CD4-positive, CD25-positive, alpha-beta regulatory T cell (primary cell): ENCODE data around the gene SNRPF. TPM values are rescaled to one million over a fixed set of nuclear protein-coding genes. Genes with fewer than 3 reads are reported as not detected.
"Not testable (repeated sequence)": the region's sequence is repeated elsewhere in the genome, so short reads cannot be mapped to it uniquely, and the experiment has no call there.

Source experiments
- ATAC-seq, 2 donors: fragments of 150-1000 bp; cut with Tn5 transposase; one replicate each; pipeline ENCODE4 v1.10.0; 2021; ENCODE audit warnings: low read depth in 2 of 2, moderate number of reproducible peaks in 2 of 2, moderate library complexity in 1 of 2
- DNase-seq, 3 donors: peaks; one replicate each; pipeline versions ENCODE4 v3.0.0 to v3.0.0-alpha.2; 2012 to 2022; ENCODE audit warnings: mixed read lengths in 1 of 3
- H3K27ac ChIP-seq: one replicate; pipeline ENCODE4 v1.7.0; 2013; ENCODE audit warnings: mild to moderate bottlenecking, low read length; ENCODE audit not compliant: insufficient read depth, poor library complexity, severe bottlenecking
- H3K27me3 ChIP-seq: one replicate; pipeline ENCODE4 v1.7.0; 2013; ENCODE audit warnings: low read length; ENCODE audit not compliant: control insufficient read depth, insufficient read depth
- H3K36me3 ChIP-seq: one replicate; pipeline ENCODE4 v1.7.0; 2013; ENCODE audit warnings: mild to moderate bottlenecking, low read length, moderate library complexity; ENCODE audit not compliant: control insufficient read depth, insufficient read depth
- H3K4me1 ChIP-seq: 2 replicates; pipeline ENCODE4 v1.7.0; 2013; ENCODE audit warnings: mild to moderate bottlenecking, low read length; ENCODE audit not compliant: insufficient read depth, control insufficient read depth, poor library complexity, severe bottlenecking
- H3K4me3 ChIP-seq: one replicate; pipeline ENCODE4 v1.7.0; 2013; ENCODE audit warnings: low read depth, mild to moderate bottlenecking, low read length, moderate library complexity
- H3K9me3 ChIP-seq, 2 experiments: 1 replicate in 1 of 2; 2 replicates in 1 of 2; pipeline ENCODE4 v1.7.0; 2013; ENCODE audit warnings: low read length in 2 of 2, mild to moderate bottlenecking in 1 of 2, moderate library complexity in 1 of 2; ENCODE audit not compliant: control insufficient read depth in 2 of 2
- H3K27ac Mint-ChIP-seq, 3 donors: one replicate each; pipeline ENCODE4 v1.8.0; 2020 to 2022; ENCODE audit warnings: mild to moderate bottlenecking in 3 of 3, mixed read lengths in 3 of 3, moderate library complexity in 2 of 3
- H3K27me3 Mint-ChIP-seq: one replicate; pipeline ENCODE4 v1.8.0; 2022; ENCODE audit warnings: mild to moderate bottlenecking, mixed read lengths
- H3K36me3 Mint-ChIP-seq: one replicate; pipeline ENCODE4 v1.8.0; 2020; ENCODE audit warnings: mixed read lengths
- H3K4me1 Mint-ChIP-seq, 4 donors: one replicate each; pipeline ENCODE4 v1.8.0; 2020 to 2022; ENCODE audit warnings: mixed read lengths in 4 of 4, mild to moderate bottlenecking in 1 of 4
- H3K4me3 Mint-ChIP-seq, 4 donors: one replicate each; pipeline ENCODE4 v1.8.0; 2020 to 2022; ENCODE audit warnings: mild to moderate bottlenecking in 4 of 4, mixed read lengths in 4 of 4, moderate library complexity in 3 of 4
- H3K9me3 Mint-ChIP-seq, 7 donors: one replicate each; pipeline ENCODE4 v1.8.0; 2020 to 2022; ENCODE audit warnings: mixed read lengths in 7 of 7, mild to moderate bottlenecking in 3 of 7, moderate library complexity in 2 of 7
- polyA plus RNA-seq, 4 donors: library from polyadenylated mRNA; unstranded; fragments of 300-500 nt; fragmentation: Illumina TruSeq; gene quantifications; one replicate each; pipeline ENCODE4 v1.2.3, GENCODE V29; 2021
- total RNA-seq: library from RNA; stranded (reverse); gene quantifications from one replicate; pipeline ENCODE4 v1.2.3, GENCODE V29; 2022

The SNRPF gene
- total and polyA plus RNA-seq, 5 donors from 2014 or later: 22.4 to 61.1 (median 46.5) TPM

DNA sequence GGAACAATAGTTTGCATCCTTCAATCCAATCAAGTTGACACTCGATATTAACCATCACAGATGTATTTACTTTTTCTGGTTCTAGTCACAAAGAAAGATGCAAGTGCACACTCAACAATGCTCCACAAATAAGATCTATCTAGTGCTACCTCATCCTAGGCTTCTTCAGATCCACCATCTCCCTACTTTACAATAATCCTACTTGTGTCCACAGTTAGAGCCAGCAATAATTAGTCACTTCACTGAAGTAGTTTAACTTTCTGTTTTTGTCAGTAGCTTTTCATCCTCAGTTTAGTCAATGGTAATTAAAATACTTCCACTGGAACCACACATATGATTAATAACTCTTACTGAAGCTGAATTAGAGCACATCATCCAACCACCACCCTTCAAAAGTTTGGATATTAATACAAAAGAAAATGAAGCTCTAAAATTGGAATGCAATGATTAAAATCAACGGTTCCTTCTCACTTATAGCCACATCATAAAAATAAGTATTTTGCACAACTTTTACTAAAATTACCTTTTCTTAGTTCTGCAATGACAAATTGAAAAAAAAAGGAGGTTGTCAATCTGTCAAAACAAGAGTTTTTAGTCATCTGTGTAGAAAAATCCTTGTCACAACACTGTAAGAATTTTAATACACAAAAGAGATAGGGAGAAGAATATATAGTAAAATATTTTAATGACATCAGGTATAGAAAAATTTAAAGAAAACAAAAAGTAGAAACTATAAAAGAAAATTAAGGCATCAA lies 28.2 kb upstream of the SNRPF start:
- ATAC-seq (no peak), DNase-seq (no peak)
- Mint-ChIP-seq H3K9me3 (peaks cover 0 to 2% (median 0%) of the 10 kb centered on the region in 7 donors), H3K4me3 (no peak overlapping the region), H3K4me1 (peaks cover 0 to 2% (median 0%) of the 10 kb centered on the region in 4 donors), H3K27ac (no peak overlapping the region), H3K36me3 (no peaks in the 10 kb centered on the region), H3K27me3 (peaks cover 30% of the 10 kb centered on the region)
- Histone ChIP-seq H3K9me3 (no peaks in the 10 kb centered on the region), H3K4me3 (no peak overlapping the region), H3K4me1 (no peaks in the 10 kb centered on the region), H3K36me3 (no peaks in the 10 kb centered on the region), H3K27ac (no peak overlapping the region), H3K27me3 (peaks cover 12% of the 10 kb centered on the region)

DNA sequence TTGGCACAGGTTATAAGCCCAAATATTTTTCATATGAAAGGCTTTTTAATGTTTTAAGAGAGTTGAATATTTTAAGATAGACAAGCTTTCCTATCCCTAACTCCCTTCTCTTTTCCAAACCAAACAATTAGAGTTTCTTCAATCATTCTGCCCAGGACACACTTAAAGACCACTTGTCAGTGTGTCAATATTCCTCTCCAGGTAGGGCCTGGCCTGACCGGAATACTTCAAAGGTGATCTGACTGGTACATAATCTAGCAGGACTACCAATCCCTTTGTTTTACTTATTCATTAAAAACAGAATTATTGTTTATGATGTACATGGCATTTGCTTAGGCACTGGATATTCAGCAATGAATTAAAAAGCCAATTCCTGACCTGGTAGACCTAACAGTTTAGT lies 24.2 kb upstream of the SNRPF start:
- Mint-ChIP-seq H3K4me3 (no peak overlapping the region), H3K36me3 (no peaks in the 10 kb centered on the region), H3K4me1 (peaks cover 0 to 8% (median under 1%) of the 10 kb centered on the region in 4 donors), H3K27ac (no peak overlapping the region), H3K9me3 (peaks cover 0 to 2% (median 0%) of the 10 kb centered on the region in 7 donors), H3K27me3 (peaks cover 36% of the 10 kb centered on the region)
- Histone ChIP-seq H3K27me3 (peaks cover 9% of the 10 kb centered on the region), H3K36me3 (no peaks in the 10 kb centered on the region), H3K9me3 (no peaks in the 10 kb centered on the region), H3K4me3 (no peak overlapping the region), H3K4me1 (no peaks in the 10 kb centered on the region), H3K27ac (no peak overlapping the region)
- DNase-seq (no peak), ATAC-seq (no peak)

DNA sequence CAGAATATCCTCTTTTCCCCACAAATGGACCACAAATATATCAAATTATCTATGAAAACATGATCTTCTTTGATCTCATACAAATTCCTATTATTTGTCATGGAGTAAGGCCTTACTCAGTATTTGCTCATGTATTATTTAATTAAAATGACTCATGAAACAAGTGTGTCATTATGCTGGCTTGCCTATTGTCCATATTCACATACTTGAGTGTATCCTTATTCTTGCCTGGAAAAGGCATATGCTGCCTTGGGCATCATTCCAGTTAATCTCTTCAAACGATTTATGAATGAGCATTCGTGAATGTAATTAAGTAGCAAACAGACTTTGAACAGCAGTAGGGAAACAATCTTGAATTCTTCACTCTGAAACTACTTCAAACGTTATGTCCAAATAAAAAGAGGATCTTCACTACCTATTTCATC lies 22.6 kb upstream of the SNRPF start:
- peaks cover 30% of the 10 kb centered on the region for H3K27me3 Mint-ChIP-seq
- H3K4me3 Mint-ChIP-seq: no peak overlapping the region
- Histone ChIP-seq H3K4me3 (no peak overlapping the region), H3K36me3 (no peaks in the 10 kb centered on the region), H3K27ac (no peak overlapping the region), H3K4me1 (no peaks in the 10 kb centered on the region), H3K9me3 (no peaks in the 10 kb centered on the region), H3K27me3 (peaks cover 7% of the 10 kb centered on the region)
- no peak overlapping the region for H3K27ac Mint-ChIP-seq
- peaks cover 0 to 2% (median 0%) of the 10 kb centered on the region in 7 donors for H3K9me3 Mint-ChIP-seq
- no peak for ATAC-seq
- peaks cover 0 to 8% (median 0%) of the 10 kb centered on the region in 4 donors for H3K4me1 Mint-ChIP-seq
- DNase-seq: no peak
- H3K36me3 Mint-ChIP-seq: no peaks in the 10 kb centered on the region

DNA sequence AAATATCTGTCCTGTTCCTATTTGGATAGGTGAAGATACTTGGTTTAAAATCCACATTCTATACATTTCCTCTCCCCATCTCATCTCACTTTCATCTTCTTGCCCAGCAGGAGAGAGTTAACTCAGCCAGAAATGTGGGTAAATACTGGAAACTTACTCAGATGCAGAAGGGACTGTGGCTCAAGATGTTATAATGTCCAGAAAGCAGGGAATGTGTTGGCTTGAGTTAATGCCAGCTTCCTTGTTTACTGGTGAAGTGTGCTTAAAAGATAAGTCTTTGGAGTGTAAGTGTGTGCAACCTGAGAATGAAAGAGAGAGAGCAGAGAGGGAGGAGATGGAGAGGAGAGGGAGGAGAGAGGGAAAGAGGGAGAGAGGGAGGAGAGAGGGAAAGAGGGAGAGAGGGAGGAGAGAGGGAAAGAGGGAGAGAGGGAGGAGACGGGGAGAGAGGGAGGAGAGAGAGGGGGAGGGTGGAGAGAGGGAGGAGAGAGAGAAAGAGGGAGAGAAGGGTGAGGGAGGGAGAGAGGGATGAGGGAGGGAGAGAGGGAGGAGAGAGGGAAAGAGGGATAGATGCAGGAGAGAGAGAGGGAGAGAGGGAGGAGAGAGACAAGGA lies 22.0 kb upstream of the SNRPF start:
- no peak overlapping the region for H3K27ac ChIP-seq
- peaks cover 7% of the 10 kb centered on the region for H3K27me3 ChIP-seq
- H3K9me3 Mint-ChIP-seq: peaks cover 0 to 2% (median 0%) of the 10 kb centered on the region in 7 donors
- H3K9me3 ChIP-seq: no peaks in the 10 kb centered on the region
- no peaks in the 10 kb centered on the region for H3K36me3 ChIP-seq
- H3K27ac Mint-ChIP-seq: no peak overlapping the region
- ATAC-seq (no peak), DNase-seq (no peak)
- H3K4me3 ChIP-seq: no peak overlapping the region
- no peaks in the 10 kb centered on the region for H3K36me3 Mint-ChIP-seq
- no peaks in the 10 kb centered on the region for H3K4me1 ChIP-seq
- H3K27me3 Mint-ChIP-seq: peaks cover 30% of the 10 kb centered on the region
- no peak overlapping the region for H3K4me3 Mint-ChIP-seq
- H3K4me1 Mint-ChIP-seq: peaks cover 0 to 8% (median 0%) of the 10 kb centered on the region in 4 donors

DNA sequence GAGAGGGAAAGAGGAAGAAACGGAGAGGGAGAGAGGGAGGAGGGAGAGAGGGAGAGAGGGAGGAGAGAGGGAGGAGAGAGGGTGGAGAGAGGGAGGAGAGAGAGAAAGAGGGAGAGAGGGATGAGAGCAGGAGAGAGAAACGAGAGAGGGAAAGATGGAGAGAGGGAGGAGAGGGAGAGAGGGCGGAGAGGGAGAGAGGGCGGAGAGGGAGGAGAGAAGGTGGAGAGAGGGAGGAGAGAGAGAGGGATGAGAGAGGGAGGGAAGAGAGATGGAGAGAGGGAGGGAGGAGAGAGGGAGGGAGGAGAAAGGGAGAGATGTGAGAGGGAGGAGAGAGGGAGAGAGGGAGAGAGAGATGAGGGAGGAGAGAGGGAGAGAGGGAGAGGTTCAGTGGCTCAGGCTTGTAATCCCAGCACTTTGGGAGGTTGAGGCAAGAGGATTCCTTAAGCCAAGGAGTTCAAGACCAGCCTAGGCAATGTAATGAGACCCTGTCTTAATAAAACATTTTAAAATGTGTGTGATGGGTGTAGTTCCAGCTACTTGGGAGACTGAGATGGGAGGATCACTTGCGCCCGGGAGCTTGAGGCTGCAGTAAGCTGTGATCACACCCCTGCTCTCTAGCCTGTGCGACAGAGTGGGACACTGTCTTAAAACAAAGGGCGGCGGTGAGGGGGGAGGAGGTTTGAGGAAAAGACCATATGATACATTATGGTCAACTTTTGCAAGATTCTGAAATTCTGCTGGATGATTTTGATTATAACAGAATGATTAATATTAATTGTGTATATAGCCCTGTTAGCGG lies 21.3 kb upstream of the SNRPF start:
- no peaks in the 10 kb centered on the region for H3K36me3 Mint-ChIP-seq
- H3K27ac ChIP-seq: no peak overlapping the region
- no peak overlapping the region for H3K4me3 ChIP-seq
- ATAC-seq (no peak), DNase-seq (no peak)
- H3K27ac Mint-ChIP-seq: no peak overlapping the region
- H3K9me3 ChIP-seq: no peaks in the 10 kb centered on the region
- H3K36me3 ChIP-seq: no peaks in the 10 kb centered on the region
- H3K4me1 Mint-ChIP-seq: peaks cover 0 to 8% (median under 1%) of the 10 kb centered on the region in 4 donors
- peaks cover 25% of the 10 kb centered on the region for H3K27me3 Mint-ChIP-seq
- H3K27me3 ChIP-seq: peaks cover 4% of the 10 kb centered on the region
- no peaks in the 10 kb centered on the region for H3K4me1 ChIP-seq
- H3K9me3 Mint-ChIP-seq: peaks cover 0 to 2% (median 0%) of the 10 kb centered on the region in 7 donors
- H3K4me3 Mint-ChIP-seq: no peak overlapping the region

DNA sequence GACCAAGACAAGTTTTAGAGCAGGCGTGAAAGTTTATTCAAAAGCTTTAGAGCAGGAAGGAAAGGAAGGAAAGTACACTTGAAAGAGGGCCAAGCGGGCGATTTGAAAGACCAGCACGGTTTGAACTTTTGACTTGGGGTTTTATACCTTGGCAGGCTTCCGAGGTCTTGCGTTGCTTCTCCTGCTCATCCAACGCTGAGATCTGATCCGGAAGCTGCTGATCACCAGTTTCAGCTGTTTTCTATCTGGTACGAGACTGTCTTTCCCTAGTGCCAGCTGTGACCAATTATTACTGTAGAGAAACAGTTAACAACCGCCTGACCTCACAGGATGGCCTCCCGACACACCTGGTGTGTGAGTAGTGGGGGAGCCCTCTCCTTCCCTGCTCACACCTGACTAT lies 20.6 kb upstream of the SNRPF start:
- ATAC-seq (no peak), DNase-seq (no peak)
- no peaks in the 10 kb centered on the region for H3K9me3 ChIP-seq
- no peak overlapping the region for H3K4me3 Mint-ChIP-seq
- H3K36me3 ChIP-seq: no peaks in the 10 kb centered on the region
- peaks cover 0 to 2% (median 0%) of the 10 kb centered on the region in 7 donors for H3K9me3 Mint-ChIP-seq
- H3K27me3 ChIP-seq: peaks cover 4% of the 10 kb centered on the region
- H3K36me3 Mint-ChIP-seq: no peaks in the 10 kb centered on the region
- H3K4me1 ChIP-seq: no peaks in the 10 kb centered on the region
- no peak overlapping the region for H3K27ac Mint-ChIP-seq
- H3K27me3 Mint-ChIP-seq: peaks cover 30% of the 10 kb centered on the region
- H3K4me3 ChIP-seq: no peak overlapping the region
- no peak overlapping the region for H3K27ac ChIP-seq
- H3K4me1 Mint-ChIP-seq: peaks cover 0 to 8% (median 3%) of the 10 kb centered on the region in 4 donors

DNA sequence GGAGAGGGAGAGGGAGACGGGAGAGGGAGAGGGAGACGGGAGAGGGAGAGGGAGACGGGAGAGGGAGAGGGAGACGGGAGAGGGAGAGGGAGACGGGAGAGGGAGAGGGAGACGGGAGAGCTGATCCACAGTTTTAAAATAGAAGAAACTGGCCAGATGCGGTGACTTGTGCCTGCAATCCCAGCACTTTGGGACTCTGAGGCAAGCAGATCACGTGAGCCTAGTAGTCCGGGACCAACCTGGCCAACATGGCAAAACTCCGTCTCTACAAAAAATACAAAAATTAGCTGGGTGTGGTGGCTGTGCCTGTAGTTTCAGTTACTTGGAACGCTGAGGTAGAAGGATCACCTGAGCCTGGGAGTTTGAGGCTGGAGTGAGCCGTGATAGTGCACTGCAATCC lies 16.3 kb upstream of the SNRPF start:
- not testable (repeated sequence) for ATAC-seq, H3K36me3 Mint-ChIP-seq, H3K36me3 ChIP-seq, H3K27me3 ChIP-seq, H3K27ac ChIP-seq, H3K4me3 Mint-ChIP-seq, H3K4me1 ChIP-seq, H3K9me3 Mint-ChIP-seq, H3K4me3 ChIP-seq, H3K27ac Mint-ChIP-seq, H3K9me3 ChIP-seq, H3K4me1 Mint-ChIP-seq, DNase-seq
- peaks cover 44% of the 10 kb centered on the region for H3K27me3 Mint-ChIP-seq
